Rectal smooth muscle tissue (tissue), 1 donor: ENCODE results near the gene RBM38.

Experiments
- H3K27ac ChIP-seq: one replicate; pipeline ENCODE4 v1.7.0; 2013; ENCODE audit warnings: low read depth, low read length, inconsistent platforms
- H3K27me3 ChIP-seq: one replicate; pipeline ENCODE4 v1.7.0; 2013; ENCODE audit warnings: low read length; ENCODE audit not compliant: control insufficient read depth, insufficient read depth
- H3K36me3 ChIP-seq: one replicate; pipeline ENCODE4 v1.7.0; 2013; ENCODE audit warnings: low read length; ENCODE audit not compliant: control insufficient read depth, insufficient read depth
- H3K4me1 ChIP-seq: one replicate; pipeline ENCODE4 v1.7.0; 2013; ENCODE audit warnings: low read length; ENCODE audit not compliant: control insufficient read depth, insufficient read depth
- H3K4me3 ChIP-seq: one replicate; pipeline ENCODE4 v1.7.0; 2013; ENCODE audit warnings: low read length
- H3K9ac ChIP-seq: one replicate; pipeline ENCODE4 v1.7.0; 2013; ENCODE audit warnings: low read length

Gene RBM38

DNA sequence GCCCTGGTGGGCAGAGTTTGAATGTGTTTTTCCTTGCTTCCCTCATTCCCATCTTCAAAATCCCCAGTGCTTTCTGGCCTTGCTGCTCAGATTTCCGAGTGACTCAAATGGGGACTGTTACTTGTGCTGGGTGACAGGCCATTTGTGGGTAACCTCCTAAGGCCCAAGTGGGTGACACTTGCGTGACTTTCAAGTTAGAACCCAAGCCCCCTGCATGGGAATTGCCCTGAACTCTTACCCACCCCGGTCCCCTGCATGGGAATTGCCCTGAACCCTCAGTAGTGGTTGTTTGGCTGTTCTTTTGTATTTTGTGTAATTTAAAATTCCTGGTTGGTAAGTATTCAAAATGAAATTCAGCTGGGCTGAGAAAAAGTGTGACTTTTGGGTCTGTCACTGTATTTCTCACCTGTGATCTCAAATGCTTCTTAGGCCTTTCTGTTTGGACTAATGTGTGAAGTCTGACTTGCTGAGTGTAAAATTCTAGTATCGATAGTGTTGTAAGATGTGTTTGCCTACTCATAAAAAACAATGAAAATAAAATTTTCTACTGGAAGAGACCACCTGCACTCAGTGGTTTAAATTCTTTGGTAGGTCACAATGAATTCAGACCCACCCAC is 12.4 kb upstream of the RBM38 start:
- H3K4me3 ChIP-seq = no peak overlapping the region
- peaks cover 14% of the 10 kb centered on the region for H3K36me3 ChIP-seq
- no peak overlapping the region for H3K27ac ChIP-seq
- H3K4me1 ChIP-seq = no peaks in the 10 kb centered on the region
- H3K9ac ChIP-seq = no peak overlapping the region
- no peaks in the 10 kb centered on the region for H3K27me3 ChIP-seq

GRCh38 chr20:57379263-57379647 is 11.9 kb upstream of the RBM38 start:
- Histone ChIP-seq H3K4me3 (no peak overlapping the region), H3K36me3 (peaks cover 11% of the 10 kb centered on the region), H3K9ac (no peak overlapping the region), H3K27me3 (no peaks in the 10 kb centered on the region), H3K4me1 (no peaks in the 10 kb centered on the region), H3K27ac (no peak overlapping the region)

- Histone ChIP-seq H3K4me3 (no peak overlapping the region), H3K27me3 (no peaks in the 10 kb centered on the region), H3K4me1 (no peaks in the 10 kb centered on the region), H3K27ac (no peak overlapping the region), H3K36me3 (peaks cover 6% of the 10 kb centered on the region), H3K9ac (no peak overlapping the region)
Observed at GRCh38 chr20:57380081-57380750, 11.0 kb upstream of the RBM38 start.

- Histone ChIP-seq H3K9ac (no peak overlapping the region), H3K4me1 (no peaks in the 10 kb centered on the region), H3K4me3 (no peak overlapping the region), H3K27ac (no peak overlapping the region), H3K36me3 (peaks cover 2% of the 10 kb centered on the region), H3K27me3 (no peaks in the 10 kb centered on the region)
Observed at GRCh38 chr20:57381596-57382503, 9.3 kb upstream of the RBM38 start.

DNA sequence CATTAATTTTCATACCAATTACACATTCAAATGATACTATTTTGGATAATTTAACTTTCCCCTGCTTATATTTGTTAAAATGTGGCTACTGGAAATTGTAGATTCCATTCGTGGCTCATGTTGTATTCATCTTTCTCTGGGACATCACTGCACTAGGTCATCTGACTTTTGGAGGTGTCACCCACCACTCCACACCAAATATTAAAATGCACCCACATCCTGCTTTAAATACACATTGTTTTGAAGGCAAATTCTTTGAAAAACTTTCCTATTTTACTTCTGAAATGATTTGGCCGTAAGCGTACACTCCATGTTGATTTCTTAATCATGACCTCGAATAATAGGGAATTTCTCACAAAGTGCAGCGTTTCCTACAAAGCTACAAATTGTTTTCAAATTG is 8.7 kb upstream of the RBM38 start:
- no peaks in the 10 kb centered on the region for H3K27me3 ChIP-seq
- no peak overlapping the region for H3K4me3 ChIP-seq
- no peaks in the 10 kb centered on the region for H3K36me3 ChIP-seq
- H3K9ac ChIP-seq = no peak overlapping the region
- no peaks in the 10 kb centered on the region for H3K4me1 ChIP-seq
- no peak overlapping the region for H3K27ac ChIP-seq

DNA sequence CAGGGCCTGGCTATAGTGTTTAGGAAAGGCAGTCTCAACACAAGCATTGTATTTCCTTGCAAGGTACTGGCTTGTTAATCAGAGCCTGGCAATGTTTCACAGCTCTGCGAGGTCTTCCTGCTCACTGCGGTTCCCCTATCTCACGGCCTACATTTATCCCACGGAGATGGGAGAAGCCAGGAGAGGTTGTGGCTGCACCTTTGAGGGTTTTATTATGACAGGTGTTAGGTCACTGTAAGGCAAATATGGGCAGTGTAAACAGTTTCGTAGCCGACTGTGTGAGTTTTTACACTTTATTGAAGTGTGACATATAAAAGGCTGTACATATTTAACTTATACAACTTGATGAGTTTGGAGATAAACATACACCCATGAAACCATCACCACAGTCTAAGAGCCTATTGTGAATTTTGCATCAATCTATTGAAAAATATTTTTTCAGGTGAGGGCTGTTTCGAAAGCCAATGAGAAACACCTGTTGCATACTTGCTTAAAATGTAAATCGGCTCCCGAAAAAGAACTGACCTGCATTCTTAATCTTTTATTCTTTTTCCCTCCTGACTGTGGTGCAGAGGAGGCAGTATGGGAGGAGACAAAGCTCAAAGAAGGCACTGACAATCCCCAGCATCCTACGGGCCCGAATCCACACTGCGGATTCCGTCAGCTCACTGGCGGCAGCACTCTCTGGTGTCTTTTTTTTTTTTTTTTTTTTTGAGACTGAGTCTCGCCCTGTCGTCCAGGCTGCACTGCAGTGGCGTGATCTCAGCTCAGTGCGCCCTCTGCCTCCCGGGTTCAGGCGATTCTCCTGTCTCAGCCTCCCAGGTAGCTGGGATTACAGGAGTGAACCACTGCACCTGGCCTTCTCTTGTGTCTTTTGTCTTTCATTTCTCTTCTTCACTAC is 7.5 kb upstream of the RBM38 start:
- Histone ChIP-seq H3K27ac (no peak overlapping the region), H3K9ac (no peak overlapping the region), H3K27me3 (no peaks in the 10 kb centered on the region), H3K36me3 (no peaks in the 10 kb centered on the region), H3K4me3 (no peak overlapping the region), H3K4me1 (no peaks in the 10 kb centered on the region)

DNA sequence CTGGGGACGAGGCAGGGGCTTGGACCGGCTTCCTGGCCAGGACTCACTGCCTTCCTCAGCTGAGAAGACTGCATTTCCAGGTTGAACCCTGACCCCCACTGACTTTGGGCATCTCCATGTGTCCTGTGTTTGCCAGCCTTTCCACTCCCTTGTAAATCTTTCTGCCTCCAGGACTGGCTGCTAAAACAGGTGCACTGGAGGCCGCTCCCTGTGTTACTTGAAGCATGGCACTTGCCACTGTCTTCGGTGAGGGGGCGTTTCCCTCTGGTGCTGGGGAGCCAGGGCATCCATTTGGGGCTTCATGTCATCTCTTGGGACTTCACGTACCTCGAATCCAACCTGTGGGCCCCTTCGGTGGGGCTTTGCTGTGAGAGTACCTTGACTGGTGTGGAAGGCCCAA is 6.7 kb upstream of the RBM38 start:
- no peak overlapping the region for H3K27ac ChIP-seq

GRCh38 chr20:57384953-57385761 is 6.0 kb upstream of the RBM38 start:
- Histone ChIP-seq H3K9ac (no peak overlapping the region), H3K4me1 (peaks cover 8% of the 10 kb centered on the region), H3K27ac (no peak overlapping the region), H3K36me3 (no peaks in the 10 kb centered on the region), H3K27me3 (no peaks in the 10 kb centered on the region), H3K4me3 (no peak overlapping the region)

More for the DNA sequence above, 6.7 kb upstream of the RBM38 start:
- no peaks in the 10 kb centered on the region for H3K27me3 ChIP-seq
- H3K4me1 ChIP-seq = peaks cover 2% of the 10 kb centered on the region
- H3K4me3 ChIP-seq = no peak overlapping the region
- no peak overlapping the region for H3K9ac ChIP-seq
- no peaks in the 10 kb centered on the region for H3K36me3 ChIP-seq

GRCh38 chr20:57385940-57386339 is 5.3 kb upstream of the RBM38 start:
- no peak overlapping the region for H3K9ac ChIP-seq
- H3K36me3 ChIP-seq = no peaks in the 10 kb centered on the region
- H3K4me3 ChIP-seq = no peak overlapping the region
- no peak overlapping the region for H3K27ac ChIP-seq
- peaks cover 8% of the 10 kb centered on the region for H3K4me1 ChIP-seq
- H3K27me3 ChIP-seq = no peaks in the 10 kb centered on the region

GRCh38 chr20:57386762-57387161 is 4.4 kb upstream of the RBM38 start:
- H3K36me3 ChIP-seq = no peaks in the 10 kb centered on the region
- no peaks in the 10 kb centered on the region for H3K27me3 ChIP-seq
- H3K9ac ChIP-seq = no peak overlapping the region
- H3K4me1 ChIP-seq = peaks cover 8% of the 10 kb centered on the region
- no peak overlapping the region for H3K4me3 ChIP-seq
- H3K27ac ChIP-seq = no peak overlapping the region

DNA sequence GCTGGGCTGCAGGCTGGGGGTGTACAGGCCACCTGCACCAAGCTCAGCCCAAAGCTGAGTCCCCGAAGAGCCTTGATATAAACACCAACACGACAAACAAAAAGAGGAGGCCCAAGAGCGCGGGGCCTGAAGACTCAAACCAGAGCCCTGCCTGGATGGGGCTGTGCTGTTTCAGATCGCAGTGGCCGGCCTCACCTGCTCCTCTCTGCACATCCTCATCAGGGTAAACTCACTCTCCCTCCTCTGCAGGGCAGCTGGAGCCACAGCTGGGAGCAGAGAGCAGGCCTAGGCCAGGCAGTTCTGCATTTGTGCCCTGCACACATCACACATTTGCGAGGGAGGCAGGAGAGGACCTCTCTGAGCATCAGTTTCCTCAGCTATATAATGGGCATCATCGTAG is 3.7 kb upstream of the RBM38 start:
- H3K27me3 ChIP-seq = no peaks in the 10 kb centered on the region
- no peak overlapping the region for H3K27ac ChIP-seq
- no peaks in the 10 kb centered on the region for H3K36me3 ChIP-seq
- peaks cover 8% of the 10 kb centered on the region for H3K4me1 ChIP-seq
- H3K4me3 ChIP-seq = no peak overlapping the region
- no peak overlapping the region for H3K9ac ChIP-seq
